ENCODE measurements around the gene GPR107.
A peak's percentile ranks its signal among the peaks of the same experiment; 100 is the strongest.

Gene GPR107

GRCh38 chr9:130150779-130151382, 97.2 kb downstream of the GPR107 start (continued):
- TF ChIP-seq TSHZ2 (CRISPR knock-in tag; IDR thresholded peaks at IDR 0.05), result peak; percentile 92; the same call in 1 of the 2 replicates
- TF ChIP-seq CSRNP3 (CRISPR knock-in tag; IDR thresholded peaks at IDR 0.05), result peak; percentile 81; the same call in 1 of the 2 replicates
- peak; percentile 82 for TF ChIP-seq TOX (CRISPR knock-in tag; IDR thresholded peaks at IDR 0.05; ENCODE audit: borderline replicate concordance)

GRCh38 chr9:130154816-130155215, 101.1 kb downstream of the GPR107 start:
- no peak for TF ChIP-seq ZC3H10 (CRISPR knock-in tag; IDR thresholded peaks at IDR 0.05)
- no peak for TF ChIP-seq RARB (CRISPR knock-in tag; IDR thresholded peaks at IDR 0.05)
- ATAC-seq, result no peak

- TF ChIP-seq POU6F1 (CRISPR knock-in tag; IDR thresholded peaks at IDR 0.05; ENCODE audit: borderline replicate concordance, low read depth) (no peak), TSHZ2 (CRISPR knock-in tag; IDR thresholded peaks at IDR 0.05) (no peak), ZNF8 (CRISPR knock-in tag; IDR thresholded peaks at IDR 0.05) (no peak), ESRRG (CRISPR knock-in tag; IDR thresholded peaks at IDR 0.05) (no peak), ZC3H10 (CRISPR knock-in tag; IDR thresholded peaks at IDR 0.05) (no peak), TCF4 (CRISPR knock-in tag; IDR thresholded peaks at IDR 0.05; ENCODE audit: borderline replicate concordance) (no peak), RARB (CRISPR knock-in tag; IDR thresholded peaks at IDR 0.05) (no peak), ZFP30 (CRISPR knock-in tag; IDR thresholded peaks at IDR 0.05) (no peak), GLIS3 (CRISPR knock-in tag; IDR thresholded peaks at IDR 0.05) (no peak), BACH2 (CRISPR knock-in tag; IDR thresholded peaks at IDR 0.05; ENCODE audit: borderline replicate concordance) (no peak), CSDC2 (CRISPR knock-in tag; IDR thresholded peaks at IDR 0.05) (no peak), ISL1 (CRISPR knock-in tag; IDR thresholded peaks at IDR 0.05) (no peak), PPARA (CRISPR knock-in tag; IDR thresholded peaks at IDR 0.05; ENCODE audit: borderline replicate concordance) (no peak), CSRNP3 (CRISPR knock-in tag; IDR thresholded peaks at IDR 0.05) (no peak), ZFP3 (CRISPR knock-in tag; IDR thresholded peaks at IDR 0.05) (no peak), PATZ1 (CRISPR knock-in tag; IDR thresholded peaks at IDR 0.05; ENCODE audit: borderline replicate concordance) (no peak), ZNF70 (CRISPR knock-in tag; IDR thresholded peaks at IDR 0.05) (no peak), ARNTL (CRISPR knock-in tag; IDR thresholded peaks at IDR 0.05; ENCODE audit: borderline replicate concordance, low read depth) (no peak)
- no peak for ATAC-seq
Observed at GRCh38 chr9:130155647-130156046, 101.9 kb downstream of the GPR107 start.
